ENCODE measurements around the gene MRPS30.

MRPS30 gene

GRCh38 chr5:44794371-44794770 lies 14.4 kb upstream of the MRPS30 start:
- H3K36me3 ChIP-seq (replicated peaks in 1 of 2; ENCODE audit: control insufficient read depth in 2 of 2, insufficient read depth in 2 of 2, low read length in 2 of 2) = no peaks in the 10 kb centered on the region
- H3K4me1 ChIP-seq (ENCODE audit: control insufficient read depth in 2 of 2, insufficient read depth in 1 of 2, low read depth in 1 of 2, low read length in 2 of 2) = no peaks in the 10 kb centered on the region
- no peak overlapping the region for H3K18ac ChIP-seq (ENCODE audit: low read length)
- H3K4me2 ChIP-seq (ENCODE audit: insufficient read depth, low read length, poor library complexity, severe bottlenecking) = no peak overlapping the region
- H3K9me3 ChIP-seq (replicated peaks in 1 of 2; ENCODE audit: control insufficient read depth in 2 of 2, insufficient read depth in 1 of 2, low read depth in 1 of 2, low read length in 2 of 2) = peaks cover 8 to 30% of the 10 kb centered on the region in 2 donors
- no peak overlapping the region for H3K14ac ChIP-seq (ENCODE audit: low read length)
- H3K23ac ChIP-seq (ENCODE audit: low read depth, low read length, poor library complexity) = no peak overlapping the region
- no peak overlapping the region for H3K9ac ChIP-seq (ENCODE audit: low read depth, low read length, poor library complexity)
- no peak overlapping the region for H3K4ac ChIP-seq (ENCODE audit: low read length)
- no peak overlapping the region for H3K27ac ChIP-seq (replicated peaks; ENCODE audit: low read length)
- no peak overlapping the region for H4K91ac ChIP-seq (ENCODE audit: low read depth, low read length, poor library complexity)
- no peak overlapping the region for H2AK5ac ChIP-seq (ENCODE audit: low read depth, low read length)
- H2BK5ac ChIP-seq (ENCODE audit: low read length) = no peak overlapping the region
- no peak overlapping the region for H2BK12ac ChIP-seq (ENCODE audit: low read length)
- no peak overlapping the region for H2AFZ ChIP-seq (ENCODE audit: low read length)
- H3K79me1 ChIP-seq (ENCODE audit: low read depth, low read length) = no peaks in the 10 kb centered on the region
- no peak for DNase-seq (ENCODE audit: low spot score)
- H2BK120ac ChIP-seq (ENCODE audit: low read depth, low read length) = no peak overlapping the region
- H4K8ac ChIP-seq (ENCODE audit: low read depth, low read length) = no peak overlapping the region
- H3K27me3 ChIP-seq (ENCODE audit: control insufficient read depth in 3 of 3, insufficient read depth in 3 of 3, low read depth in 1 of 3, low read length in 3 of 3) = no peaks in the 10 kb centered on the region
- no CpG with 5 or more reads among the region's 1 CpG for WGBS, 2 donors (ENCODE audit: extremely low coverage in 2 of 2, insufficient read length in 2 of 2, insufficient replicate concordance in 1 of 2)
- no peak overlapping the region for H3K4me3 ChIP-seq (ENCODE audit: low read length in 2 of 2)
- H2BK15ac ChIP-seq (ENCODE audit: low read length) = no peak overlapping the region

GRCh38 chr5:44795496-44795895 lies 13.3 kb upstream of the MRPS30 start:
- Histone ChIP-seq H3K4me1 (ENCODE audit: control insufficient read depth in 2 of 2, insufficient read depth in 1 of 2, low read depth in 1 of 2, low read length in 2 of 2) (no peaks in the 10 kb centered on the region), H3K4me2 (ENCODE audit: insufficient read depth, low read length, poor library complexity, severe bottlenecking) (no peak overlapping the region), H3K9me3 (replicated peaks in 1 of 2; ENCODE audit: control insufficient read depth in 2 of 2, insufficient read depth in 1 of 2, low read depth in 1 of 2, low read length in 2 of 2) (peaks cover 8 to 30% of the 10 kb centered on the region in 2 donors), H3K9ac (ENCODE audit: low read depth, low read length, poor library complexity) (no peak overlapping the region), H3K27me3 (ENCODE audit: control insufficient read depth in 3 of 3, insufficient read depth in 3 of 3, low read depth in 1 of 3, low read length in 3 of 3) (no peaks in the 10 kb centered on the region), H2BK12ac (ENCODE audit: low read length) (no peak overlapping the region), H2BK5ac (ENCODE audit: low read length) (no peak overlapping the region), H3K79me1 (ENCODE audit: low read depth, low read length) (no peaks in the 10 kb centered on the region), H2AFZ (ENCODE audit: low read length) (no peak overlapping the region), H4K91ac (ENCODE audit: low read depth, low read length, poor library complexity) (no peak overlapping the region), H2BK15ac (ENCODE audit: low read length) (no peak overlapping the region), H2BK120ac (ENCODE audit: low read depth, low read length) (no peak overlapping the region), H3K4me3 (ENCODE audit: low read length in 2 of 2) (no peak overlapping the region), H3K36me3 (replicated peaks in 1 of 2; ENCODE audit: control insufficient read depth in 2 of 2, insufficient read depth in 2 of 2, low read length in 2 of 2) (no peaks in the 10 kb centered on the region), H3K18ac (ENCODE audit: low read length) (no peak overlapping the region), H3K4ac (ENCODE audit: low read length) (no peak overlapping the region), H3K27ac (replicated peaks; ENCODE audit: low read length) (no peak overlapping the region), H4K8ac (ENCODE audit: low read depth, low read length) (no peak overlapping the region), H2AK5ac (ENCODE audit: low read depth, low read length) (no peak overlapping the region), H3K14ac (ENCODE audit: low read length) (no peak overlapping the region), H3K23ac (ENCODE audit: low read depth, low read length, poor library complexity) (no peak overlapping the region)
- no CpG with 5 or more reads among the region's 4 CpGs for WGBS, 2 donors (ENCODE audit: extremely low coverage in 2 of 2, insufficient read length in 2 of 2, insufficient replicate concordance in 1 of 2)
- no peak for DNase-seq (ENCODE audit: low spot score)

GRCh38 chr5:44797841-44798240 lies 10.9 kb upstream of the MRPS30 start:
- H2BK15ac ChIP-seq (ENCODE audit: low read length) = no peak overlapping the region
- H3K27ac ChIP-seq (replicated peaks; ENCODE audit: low read length) = no peak overlapping the region
- no peaks in the 10 kb centered on the region for H3K79me1 ChIP-seq (ENCODE audit: low read depth, low read length)
- no peak overlapping the region for H4K8ac ChIP-seq (ENCODE audit: low read depth, low read length)
- DNase-seq (ENCODE audit: low spot score) = no peak
- no peaks in the 10 kb centered on the region for H3K4me1 ChIP-seq (ENCODE audit: control insufficient read depth in 2 of 2, insufficient read depth in 1 of 2, low read depth in 1 of 2, low read length in 2 of 2)
- WGBS, 2 donors (ENCODE audit: extremely low coverage in 2 of 2, insufficient read length in 2 of 2, insufficient replicate concordance in 1 of 2) = no CpG with 5 or more reads among the region's 3 CpGs
- no peak overlapping the region for H3K14ac ChIP-seq (ENCODE audit: low read length)
- H3K23ac ChIP-seq (ENCODE audit: low read depth, low read length, poor library complexity) = no peak overlapping the region
- H4K91ac ChIP-seq (ENCODE audit: low read depth, low read length, poor library complexity) = no peak overlapping the region
- H3K9ac ChIP-seq (ENCODE audit: low read depth, low read length, poor library complexity) = no peak overlapping the region
- no peak overlapping the region for H2AK5ac ChIP-seq (ENCODE audit: low read depth, low read length)
- peaks cover 8 to 28% of the 10 kb centered on the region in 2 donors for H3K9me3 ChIP-seq (replicated peaks in 1 of 2; ENCODE audit: control insufficient read depth in 2 of 2, insufficient read depth in 1 of 2, low read depth in 1 of 2, low read length in 2 of 2)
- H2BK120ac ChIP-seq (ENCODE audit: low read depth, low read length) = no peak overlapping the region
- no peak overlapping the region for H2BK12ac ChIP-seq (ENCODE audit: low read length)
- H3K36me3 ChIP-seq (replicated peaks in 1 of 2; ENCODE audit: control insufficient read depth in 2 of 2, insufficient read depth in 2 of 2, low read length in 2 of 2) = no peaks in the 10 kb centered on the region
- no peak overlapping the region for H3K4me3 ChIP-seq (ENCODE audit: low read length in 2 of 2)
- no peak overlapping the region for H3K4ac ChIP-seq (ENCODE audit: low read length)
- no peak overlapping the region for H3K4me2 ChIP-seq (ENCODE audit: insufficient read depth, low read length, poor library complexity, severe bottlenecking)
- H3K18ac ChIP-seq (ENCODE audit: low read length) = no peak overlapping the region
- H2AFZ ChIP-seq (ENCODE audit: low read length) = no peak overlapping the region
- H3K27me3 ChIP-seq (ENCODE audit: control insufficient read depth in 3 of 3, insufficient read depth in 3 of 3, low read depth in 1 of 3, low read length in 3 of 3) = no peaks in the 10 kb centered on the region
- no peak overlapping the region for H2BK5ac ChIP-seq (ENCODE audit: low read length)

- no peak overlapping the region for H3K23ac ChIP-seq (ENCODE audit: low read depth, low read length, poor library complexity)
- H3K4me2 ChIP-seq (ENCODE audit: insufficient read depth, low read length, poor library complexity, severe bottlenecking) = no peak overlapping the region
- no peak overlapping the region for H2AK5ac ChIP-seq (ENCODE audit: low read depth, low read length)
- H2AFZ ChIP-seq (ENCODE audit: low read length) = no peak overlapping the region
- no peak overlapping the region for H2BK120ac ChIP-seq (ENCODE audit: low read depth, low read length)
- H3K36me3 ChIP-seq (replicated peaks in 1 of 2; ENCODE audit: control insufficient read depth in 2 of 2, insufficient read depth in 2 of 2, low read length in 2 of 2) = no peaks in the 10 kb centered on the region
- H3K18ac ChIP-seq (ENCODE audit: low read length) = no peak overlapping the region
- no peak overlapping the region for H3K4me3 ChIP-seq (ENCODE audit: low read length in 2 of 2)
- H2BK12ac ChIP-seq (ENCODE audit: low read length) = no peak overlapping the region
- no peak overlapping the region for H3K27ac ChIP-seq (replicated peaks; ENCODE audit: low read length)
- H3K27me3 ChIP-seq (ENCODE audit: control insufficient read depth in 3 of 3, insufficient read depth in 3 of 3, low read depth in 1 of 3, low read length in 3 of 3) = no peaks in the 10 kb centered on the region
- DNase-seq (ENCODE audit: low spot score) = no peak
- no peak overlapping the region for H3K14ac ChIP-seq (ENCODE audit: low read length)
- H2BK5ac ChIP-seq (ENCODE audit: low read length) = no peak overlapping the region
- H3K9ac ChIP-seq (ENCODE audit: low read depth, low read length, poor library complexity) = no peak overlapping the region
- no peak overlapping the region for H3K4ac ChIP-seq (ENCODE audit: low read length)
- H4K8ac ChIP-seq (ENCODE audit: low read depth, low read length) = no peak overlapping the region
- peaks cover 1 to 4% of the 10 kb centered on the region in 2 donors for H3K9me3 ChIP-seq (replicated peaks in 1 of 2; ENCODE audit: control insufficient read depth in 2 of 2, insufficient read depth in 1 of 2, low read depth in 1 of 2, low read length in 2 of 2)
- H3K79me1 ChIP-seq (ENCODE audit: low read depth, low read length) = no peaks in the 10 kb centered on the region
- no peaks in the 10 kb centered on the region for H3K4me1 ChIP-seq (ENCODE audit: control insufficient read depth in 2 of 2, insufficient read depth in 1 of 2, low read depth in 1 of 2, low read length in 2 of 2)
- H4K91ac ChIP-seq (ENCODE audit: low read depth, low read length, poor library complexity) = no peak overlapping the region
- H2BK15ac ChIP-seq (ENCODE audit: low read length) = no peak overlapping the region
- WGBS, 2 donors (ENCODE audit: extremely low coverage in 2 of 2, insufficient read length in 2 of 2, insufficient replicate concordance in 1 of 2) = no CpG with 5 or more reads among the region's 1 CpG
Measured at GRCh38 chr5:44801992-44802391, 6.8 kb upstream of the MRPS30 start.

All from neuronal stem cell (in vitro differentiated cells).